NCI-H1048 (cell line): Measurements from ENCODE around the gene SLC9A9.

ENCODE experiments used
- DNase-seq: peaks from one replicate; lab custom pipeline; 2025; lab: John Stamatoyannopoulos, UW

SLC9A9 gene

DNA sequence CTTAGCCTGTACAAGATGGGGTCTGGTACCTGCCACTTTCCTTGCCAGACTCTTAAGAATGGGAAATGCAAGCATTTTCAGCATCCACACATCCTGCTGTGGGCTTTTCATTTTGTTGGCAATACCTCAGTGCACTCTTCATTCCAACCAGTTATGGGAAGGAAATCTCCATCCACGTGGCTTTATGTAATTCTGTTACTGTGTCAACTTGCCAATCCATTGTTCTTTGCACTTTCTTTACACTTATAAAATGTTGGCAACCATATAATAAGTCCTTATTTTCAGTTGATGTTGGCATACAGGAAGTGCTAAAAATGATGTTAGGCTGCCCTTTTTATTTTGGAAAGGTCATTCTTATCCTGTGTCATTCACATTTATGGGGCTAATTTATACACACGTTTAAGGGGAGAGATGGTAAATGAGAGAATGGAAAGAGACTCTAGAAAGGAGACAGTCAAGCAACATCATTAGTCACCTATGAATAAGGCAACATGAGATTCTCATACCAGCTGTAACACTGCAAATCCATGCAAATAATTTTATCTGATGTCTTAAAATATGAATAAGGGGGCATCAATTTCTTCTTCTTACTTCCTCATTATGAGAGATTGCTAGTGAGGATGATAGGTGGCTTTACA, 490.0 kb downstream of the SLC9A9 start:
- no peak for DNase-seq

DNA sequence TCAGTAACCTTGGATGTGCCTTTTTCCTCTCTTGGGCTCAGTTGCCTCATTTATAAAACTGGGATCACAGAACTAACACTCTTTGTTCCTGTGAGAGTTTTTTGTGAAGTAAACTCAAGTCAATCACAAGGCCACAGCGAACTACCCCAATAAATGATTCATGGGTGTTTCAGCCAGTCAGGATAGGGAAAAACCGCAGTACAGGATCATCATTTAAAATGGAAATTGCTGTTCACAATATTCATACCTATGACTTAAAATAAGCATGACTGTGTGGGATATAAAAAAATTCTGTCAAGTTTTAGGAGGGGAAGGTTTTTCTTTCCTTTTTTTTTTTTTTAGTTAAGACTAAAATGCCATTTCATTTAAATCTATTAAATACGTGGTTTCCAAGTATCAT, 490.6 kb downstream of the SLC9A9 start:
- DNase-seq: no peak

DNA sequence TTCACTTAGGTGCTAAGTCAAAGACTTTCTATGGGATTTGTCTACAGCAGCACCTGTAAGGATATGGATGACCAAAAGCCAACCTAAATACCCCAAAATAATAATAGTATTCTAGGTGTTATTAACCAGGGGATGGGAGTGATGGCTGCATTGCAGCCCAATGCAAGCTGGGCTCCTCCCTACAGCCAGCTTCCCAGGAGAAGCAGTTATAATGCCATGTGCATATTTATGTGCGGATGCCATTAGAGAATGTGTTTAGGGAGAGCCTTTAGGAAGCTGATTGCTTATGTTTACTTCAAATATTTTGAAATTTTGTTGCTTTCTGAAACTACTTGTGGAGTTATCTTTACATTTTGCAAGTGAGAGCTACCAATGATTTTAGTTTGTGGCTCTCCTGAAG, 491.4 kb downstream of the SLC9A9 start:
- no peak for DNase-seq

DNA sequence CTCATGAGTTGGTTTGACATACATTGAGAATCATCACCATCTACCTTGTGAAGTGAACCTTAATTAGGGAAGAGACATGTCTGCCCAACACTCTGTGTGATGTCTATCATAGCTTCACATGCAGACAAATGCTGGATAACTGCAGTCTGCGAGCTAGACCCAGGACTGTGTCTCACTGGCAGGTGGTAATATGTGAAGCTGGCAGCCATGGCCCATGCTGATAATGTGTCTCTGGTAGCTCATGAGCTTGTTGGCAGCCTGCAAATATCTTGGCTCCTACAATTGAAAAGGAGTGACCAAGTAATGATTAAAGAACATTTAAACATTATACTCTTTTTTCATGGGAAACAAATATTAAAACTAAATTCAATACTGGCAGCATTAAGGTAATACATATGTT, 493.9 kb downstream of the SLC9A9 start:
- no peak for DNase-seq

DNA sequence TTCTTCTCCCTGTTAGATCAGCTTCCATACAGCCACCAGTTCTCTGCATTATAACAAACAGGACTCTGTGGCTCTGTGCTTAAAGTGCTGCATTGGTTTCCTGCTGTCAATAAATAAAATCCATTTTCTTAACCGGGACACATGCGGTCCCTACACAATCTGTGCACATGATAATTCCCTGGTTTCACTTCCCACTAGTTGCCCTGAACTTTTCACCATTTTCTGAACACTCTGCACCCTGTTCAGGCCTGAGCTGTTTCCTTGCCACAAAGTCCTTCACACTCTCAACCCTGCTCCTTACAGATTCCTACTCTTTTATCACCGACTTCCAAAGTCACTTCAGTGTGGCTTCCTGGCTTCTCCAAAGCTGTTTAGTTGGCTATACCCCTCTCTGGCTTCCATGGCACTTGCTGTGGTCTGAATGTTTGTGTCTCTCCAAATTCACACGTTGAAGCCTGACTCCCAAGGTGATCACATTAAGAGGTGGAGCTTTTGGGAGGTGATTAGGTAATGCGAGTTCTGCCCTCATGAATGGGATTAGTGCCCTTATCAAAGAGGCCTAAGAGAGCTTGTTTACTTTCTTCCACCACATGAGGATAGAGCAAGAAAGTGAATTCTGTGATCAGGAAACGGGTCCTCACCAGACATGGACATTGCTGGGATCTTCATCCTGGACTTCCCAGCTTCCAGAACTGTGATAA, 495.3 kb downstream of the SLC9A9 start:
- DNase-seq: no peak

DNA sequence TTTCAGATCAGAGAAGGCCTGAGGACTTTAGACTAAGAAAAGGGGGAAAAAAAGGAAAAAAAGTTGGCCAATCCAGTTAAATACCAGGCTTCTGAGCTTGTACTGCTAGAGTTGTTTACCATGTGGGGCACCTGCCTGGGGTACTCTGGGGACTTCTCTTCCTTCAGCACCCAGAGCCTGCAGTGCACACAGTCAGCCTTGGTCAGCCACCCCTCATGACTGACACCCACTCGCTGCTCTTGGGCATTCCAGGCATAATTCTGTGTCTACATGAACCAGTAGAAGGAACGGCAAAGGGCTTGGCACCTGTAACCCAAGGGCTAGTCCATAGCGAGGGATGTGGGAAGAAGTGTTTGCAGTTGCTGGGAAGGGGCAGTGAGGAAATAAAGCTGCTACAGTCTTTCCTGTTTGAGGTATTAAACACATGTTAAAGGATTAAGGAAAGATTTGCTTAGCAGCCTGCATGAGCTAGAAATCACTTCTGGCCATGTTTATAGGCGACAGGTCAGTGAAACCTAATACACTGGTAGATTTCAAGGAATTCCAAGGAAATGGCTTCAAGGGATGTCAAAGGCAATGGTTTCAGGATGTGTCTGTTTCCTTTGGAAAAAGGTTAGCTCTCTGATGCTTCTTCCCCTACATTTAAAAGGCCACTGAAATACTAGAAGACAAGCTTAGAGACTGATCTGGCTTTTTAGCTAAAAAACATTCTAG, 496.2 kb downstream of the SLC9A9 start:
- DNase-seq: no peak

DNA sequence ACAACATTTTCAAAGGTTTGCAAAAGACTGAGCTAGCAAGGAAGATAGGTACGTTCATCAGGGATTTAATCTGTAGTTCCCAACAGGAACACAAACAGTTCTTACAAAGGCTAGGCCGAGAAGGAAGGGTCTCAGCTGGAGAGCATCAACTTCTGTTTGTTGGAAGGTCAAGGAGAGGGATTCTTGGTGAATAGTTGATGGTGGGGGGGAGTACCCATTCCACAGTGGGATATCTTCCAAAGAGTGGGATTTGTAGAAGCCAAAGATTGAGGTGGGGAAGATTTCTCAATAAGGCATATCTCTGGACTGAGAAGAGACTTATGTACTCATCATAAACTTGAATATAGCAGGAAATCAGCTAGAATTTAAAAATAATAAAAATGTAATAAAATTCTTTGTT, 496.9 kb downstream of the SLC9A9 start:
- no peak for DNase-seq

DNA sequence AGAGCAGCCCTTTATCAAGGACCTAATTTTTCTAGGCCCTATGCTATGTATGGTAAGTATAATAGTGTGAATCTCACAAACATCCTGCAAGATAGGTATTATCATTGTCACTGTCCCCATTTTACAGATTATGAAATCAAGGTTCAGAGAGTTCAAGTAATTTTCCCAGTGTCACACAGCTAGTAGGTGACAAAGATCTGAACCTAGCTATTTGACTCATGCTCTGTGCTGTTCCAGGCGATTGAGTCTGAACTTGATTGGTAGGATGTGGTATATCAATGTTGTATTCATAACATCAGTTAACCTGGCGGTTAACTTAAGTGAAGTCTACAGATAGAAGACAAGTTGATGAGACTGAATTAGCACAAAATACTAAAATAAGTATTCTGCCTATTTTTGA, 498.8 kb downstream of the SLC9A9 start:
- no peak for DNase-seq

DNA sequence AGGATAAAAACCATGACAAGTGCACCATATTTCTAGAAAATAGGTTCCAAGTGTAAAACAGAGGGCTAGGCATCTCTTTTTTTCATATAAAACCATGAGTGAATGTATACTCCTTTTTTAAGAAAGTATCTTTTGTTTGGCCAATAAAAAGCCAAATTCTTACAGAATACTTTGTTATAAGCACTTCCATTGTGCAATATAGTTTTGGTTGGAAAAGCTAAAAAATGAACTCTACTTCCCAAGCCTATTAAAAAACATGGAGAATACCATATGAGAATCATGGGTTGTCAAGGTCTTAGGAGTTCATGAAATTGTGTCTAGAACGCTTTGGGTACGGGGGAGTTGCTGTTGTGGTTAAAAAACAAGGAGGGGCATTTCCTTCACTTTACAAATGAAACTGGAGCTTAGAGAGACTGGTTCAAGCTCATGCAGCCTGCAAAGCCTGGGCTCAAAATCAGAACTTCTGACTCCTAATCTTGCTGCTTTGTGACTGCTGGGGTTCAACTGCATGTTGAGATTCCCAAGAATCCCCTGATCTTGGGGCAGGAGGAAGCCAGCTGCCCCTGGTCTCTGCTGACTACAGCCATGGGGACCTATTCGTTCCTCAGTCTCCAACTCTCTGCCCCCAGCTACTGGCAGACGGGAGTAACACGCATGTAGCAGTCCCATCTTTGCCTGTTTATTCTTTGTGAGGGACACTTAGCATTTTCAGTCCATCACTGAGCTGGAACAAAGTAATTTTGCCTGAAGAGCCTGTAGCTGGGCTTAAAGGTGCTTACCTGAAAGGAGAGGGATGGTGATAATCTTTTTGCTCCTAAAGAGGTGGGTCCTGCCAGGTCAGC, 499.6 kb downstream of the SLC9A9 start:
- DNase-seq: no peak

DNA sequence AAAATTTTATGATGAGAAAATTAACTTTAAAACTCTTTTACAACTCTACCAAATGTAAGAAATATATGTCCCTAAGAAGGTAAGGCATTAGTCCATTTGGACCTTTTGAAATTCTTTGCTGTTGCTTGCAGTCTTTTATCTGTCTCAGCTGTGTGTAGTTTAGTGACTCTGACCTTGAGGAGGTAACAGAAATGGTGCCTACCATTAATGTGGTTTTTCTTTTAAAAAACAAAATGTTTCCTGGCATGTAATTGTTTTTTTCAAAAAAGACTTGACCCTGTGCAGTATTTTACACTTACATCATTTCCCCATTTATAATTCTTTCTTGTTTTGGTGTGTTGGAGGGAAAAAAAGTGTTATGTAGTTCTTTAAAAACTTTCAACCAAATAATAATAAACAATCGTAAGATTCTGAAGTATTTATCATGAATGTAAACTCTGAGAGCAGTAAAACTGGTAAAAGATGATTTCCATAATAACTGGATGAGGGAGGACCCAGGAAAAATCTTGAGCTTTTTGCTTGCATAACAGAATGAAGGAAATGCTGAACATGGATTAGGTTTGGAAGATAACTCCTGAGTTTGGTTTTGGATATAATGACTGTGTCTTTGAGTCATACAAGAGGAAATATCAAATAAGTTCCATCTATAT, 503.6 kb downstream of the SLC9A9 start:
- no peak for DNase-seq

DNA sequence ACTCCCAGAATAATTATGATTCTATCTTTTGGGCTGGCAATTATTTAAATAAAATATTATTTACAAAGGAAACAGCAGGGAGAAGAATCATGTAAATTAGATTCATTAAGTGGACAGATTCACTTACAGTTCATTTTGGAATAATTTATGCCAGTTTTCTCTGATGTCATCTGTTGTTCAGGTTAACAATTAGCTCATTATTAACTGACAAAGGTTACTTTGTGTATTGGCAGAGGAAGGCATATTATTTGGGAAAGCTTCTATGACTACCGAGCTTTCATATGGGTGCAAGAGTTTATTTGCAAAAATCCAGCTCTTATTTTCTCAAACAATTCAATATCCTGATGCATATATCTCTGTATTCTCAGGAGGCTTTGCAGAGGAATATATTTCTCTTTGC, 504.3 kb downstream of the SLC9A9 start:
- no peak for DNase-seq

DNA sequence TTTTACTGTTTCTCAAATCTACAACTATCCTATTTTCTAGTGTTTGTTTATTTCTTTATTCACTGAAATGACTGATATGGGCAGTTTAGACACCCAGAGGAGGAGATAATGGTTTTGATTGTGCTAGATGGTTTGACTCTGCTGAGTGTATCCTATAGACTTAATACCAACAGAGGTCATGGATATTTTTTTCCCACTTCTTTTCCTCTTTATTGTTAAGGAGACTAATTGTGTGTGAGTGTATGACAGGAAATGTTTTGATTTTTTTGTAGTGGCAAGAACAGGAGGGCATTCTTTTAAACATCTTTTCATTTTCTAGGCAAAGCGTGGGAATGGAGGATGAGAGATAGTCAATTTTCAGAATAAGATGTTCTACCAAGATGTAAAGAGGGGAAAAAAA, 505.2 kb downstream of the SLC9A9 start:
- no peak for DNase-seq

DNA sequence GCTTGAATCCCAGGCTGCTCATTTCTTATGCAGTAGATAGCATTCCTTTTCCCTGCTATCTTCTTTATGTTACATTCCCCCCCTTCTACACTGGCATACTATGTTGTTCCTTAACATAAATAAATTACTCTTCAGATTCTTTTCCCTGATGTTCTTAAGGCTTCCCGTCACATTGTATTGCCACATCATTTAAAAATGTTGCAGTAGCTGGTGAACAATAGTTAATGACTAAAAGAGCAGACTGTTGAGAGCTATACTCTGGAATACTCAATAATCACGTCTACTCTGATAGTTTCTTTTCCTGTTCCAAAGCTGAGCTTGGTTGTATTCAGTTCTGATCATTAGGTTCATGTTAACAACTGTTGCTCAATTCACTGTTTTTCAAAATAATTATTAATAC, 508.8 kb downstream of the SLC9A9 start:
- no peak for DNase-seq

DNA sequence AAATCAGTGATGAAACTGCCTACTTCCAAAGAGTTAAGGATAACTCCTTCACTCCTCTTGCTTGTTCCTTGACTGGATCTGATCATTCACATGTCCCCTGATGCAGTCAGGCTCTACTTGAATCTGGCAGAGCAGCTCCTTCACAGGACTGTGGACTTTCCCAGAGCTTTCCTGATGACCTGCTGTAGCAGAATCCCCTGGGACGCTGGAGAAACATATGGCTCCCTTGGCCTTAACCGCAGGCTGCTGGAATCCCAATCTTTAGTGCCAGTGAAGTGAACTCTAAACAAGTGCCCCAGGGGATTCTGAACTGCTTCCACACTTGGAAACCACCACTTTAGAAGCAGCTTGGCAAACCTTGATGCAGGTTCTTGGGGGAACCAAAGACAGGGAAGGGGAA, 510.9 kb downstream of the SLC9A9 start:
- no peak for DNase-seq

DNA sequence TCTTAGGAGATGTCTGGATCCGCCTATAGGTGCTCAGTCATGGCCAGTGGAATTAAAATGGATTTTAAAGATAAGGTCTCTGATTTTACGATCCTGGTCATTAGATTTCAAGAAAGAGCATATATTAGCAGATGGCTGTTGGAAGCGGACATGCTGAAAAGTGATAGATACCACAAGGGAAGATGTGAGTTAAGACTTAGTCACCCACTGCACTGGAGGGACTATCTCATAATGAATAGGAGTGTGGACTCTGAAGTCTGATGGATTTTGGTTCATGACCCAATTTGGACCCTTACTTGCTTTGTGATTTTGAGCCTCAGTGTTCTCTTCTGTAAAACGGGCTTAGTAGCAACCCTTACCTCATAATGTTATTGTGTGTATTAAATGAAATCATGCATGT, 514.0 kb downstream of the SLC9A9 start:
- no peak for DNase-seq

DNA sequence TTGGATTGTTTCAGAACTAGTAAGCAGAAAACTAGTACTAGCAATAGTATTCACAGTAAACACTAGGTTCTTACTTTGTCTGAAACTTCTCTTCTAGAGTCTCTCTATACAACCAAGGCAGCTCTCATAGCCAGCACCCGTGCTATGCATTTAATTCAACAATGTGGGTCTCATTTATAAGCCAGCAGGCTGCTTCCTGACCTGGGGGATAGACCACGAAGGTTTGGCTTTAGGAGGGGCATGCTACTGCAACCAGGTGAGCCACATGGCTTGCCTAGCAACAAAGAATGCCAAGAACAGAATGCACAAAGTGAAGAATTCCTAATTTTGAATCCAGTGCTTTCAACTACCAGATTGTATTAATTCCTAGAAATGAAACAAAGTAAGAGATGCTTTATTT, 514.9 kb downstream of the SLC9A9 start:
- no peak for DNase-seq

DNA sequence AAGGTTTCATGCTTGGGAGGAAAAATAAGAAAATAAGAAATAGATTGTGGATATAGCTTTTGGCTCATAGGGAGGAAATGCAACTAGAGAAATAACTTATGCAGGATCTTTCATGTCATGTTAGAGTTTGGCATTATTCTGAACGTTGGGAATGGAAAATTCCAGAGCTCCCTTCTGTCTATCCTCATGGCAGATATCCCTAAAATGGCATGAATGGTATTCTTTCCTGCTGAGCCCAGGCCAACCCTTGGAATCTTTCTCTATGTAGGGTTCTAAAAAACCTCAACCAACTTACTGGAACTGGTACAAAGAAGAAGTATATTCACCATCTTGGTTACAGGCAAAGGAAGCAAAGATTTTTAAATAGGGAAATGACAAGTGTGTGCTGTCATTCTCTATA, 516.2 kb downstream of the SLC9A9 start:
- no peak for DNase-seq

DNA sequence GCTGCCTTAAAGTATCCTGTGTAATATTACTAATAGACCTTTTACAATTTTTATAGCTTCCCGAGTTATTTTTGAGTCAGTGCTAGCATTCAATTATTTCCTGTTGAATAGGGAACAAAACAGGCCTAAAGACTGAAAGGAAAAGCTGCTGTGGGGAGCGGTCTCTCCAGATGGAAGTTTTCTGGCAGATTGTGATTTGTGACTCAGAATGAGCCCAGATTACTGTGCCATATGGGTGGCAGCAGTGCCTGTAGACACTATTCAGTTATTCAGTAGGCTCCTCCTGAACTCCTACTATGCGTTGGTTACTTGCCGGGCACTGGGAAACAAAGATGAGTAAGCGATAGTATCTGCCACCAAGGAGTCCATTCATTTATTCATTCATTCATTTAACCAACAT, 516.9 kb downstream of the SLC9A9 start:
- no peak for DNase-seq

DNA sequence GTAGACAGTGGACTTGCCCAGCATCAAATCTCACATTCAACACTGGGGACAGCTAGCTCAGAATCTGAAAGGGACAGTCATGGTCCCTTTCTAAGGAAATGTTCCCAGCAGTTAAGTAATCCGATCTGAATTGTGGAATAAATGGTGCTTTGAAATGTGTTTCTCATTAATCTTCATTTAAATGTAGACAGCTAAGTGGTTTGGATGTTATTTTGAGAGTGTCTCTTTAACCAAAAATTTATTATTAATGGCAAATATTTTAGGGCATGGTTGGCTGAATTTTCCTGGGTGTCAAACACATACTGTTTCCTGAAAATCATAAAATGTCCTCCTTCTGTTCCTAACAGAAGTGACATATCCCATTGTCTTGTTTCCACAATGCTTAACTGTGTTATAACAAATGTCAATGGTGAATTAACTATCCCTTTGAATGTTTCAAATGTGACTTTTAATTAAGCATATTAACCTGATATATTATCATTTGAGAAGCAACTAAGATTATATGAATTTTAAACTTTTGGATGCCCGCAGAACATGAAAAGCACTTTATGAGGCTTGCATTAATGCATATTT, 517.9 kb downstream of the SLC9A9 start:
- DNase-seq: no peak

DNA sequence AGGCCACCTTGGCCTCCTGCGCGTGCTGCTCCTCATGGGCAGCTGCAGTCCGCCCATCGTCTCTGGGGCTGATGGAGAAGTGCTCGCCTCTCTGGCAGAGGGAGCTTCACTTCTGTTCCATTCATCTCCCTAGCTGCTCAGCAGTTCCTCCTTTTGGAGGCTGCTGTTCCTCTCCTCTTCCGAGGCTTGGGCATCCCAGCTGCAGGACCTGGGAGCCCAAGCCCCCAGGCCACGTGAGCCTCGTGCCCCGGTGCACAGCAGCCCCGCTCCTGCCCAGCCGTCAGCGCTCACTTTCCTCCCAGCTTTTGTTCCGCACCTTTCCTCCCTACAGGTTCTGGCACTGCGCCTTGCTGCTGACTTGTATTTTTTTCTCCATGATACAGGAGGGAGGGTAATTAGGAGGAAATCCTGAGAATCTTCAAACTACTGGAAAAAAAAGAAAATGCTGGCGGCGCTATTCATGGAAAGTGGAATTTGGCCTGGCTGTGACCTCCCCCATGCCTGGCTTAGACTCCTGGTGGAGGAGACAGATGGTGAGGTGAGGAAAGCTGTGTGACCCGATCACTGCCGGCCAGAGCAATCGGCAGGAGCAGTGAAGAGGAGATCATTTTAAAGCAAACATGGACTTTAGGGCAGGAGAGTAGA, 518.6 kb downstream of the SLC9A9 start:
- no peak for DNase-seq

DNA sequence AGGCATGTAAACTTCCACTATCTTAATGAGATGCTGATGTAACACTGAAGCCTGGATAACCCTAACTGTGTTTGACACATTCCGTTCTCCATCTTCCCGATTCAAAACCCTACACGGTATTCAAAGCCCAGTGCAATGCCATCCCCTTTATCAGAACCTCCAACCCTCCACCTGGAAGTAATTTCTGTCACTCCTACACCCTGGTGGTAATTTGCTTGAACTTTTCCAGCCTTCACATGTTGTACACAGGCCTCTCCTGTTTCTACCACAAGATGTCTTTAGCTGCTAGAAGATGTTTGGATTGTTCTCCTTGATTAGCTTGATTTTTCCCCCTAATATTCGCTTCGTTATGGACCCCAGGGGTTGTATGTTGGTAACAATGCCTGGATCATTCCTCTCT, 519.8 kb downstream of the SLC9A9 start:
- no peak for DNase-seq
